IPS-18c (cell line): ENCODE measurements around the gene COX4I1.
"Not testable (repeated sequence)": the region's sequence is repeated elsewhere in the genome, so short reads cannot be mapped to it uniquely, and the experiment has no call there.

ENCODE experiments used
- H3K4me3 ChIP-seq: 2 replicates; pipeline ENCODE4 v1.7.0; 2013; ENCODE audit warnings: low read depth, mild to moderate bottlenecking, low read length, moderate library complexity; ENCODE audit not compliant: insufficient read depth
- H3K9me3 ChIP-seq: one replicate; pipeline ENCODE4 v1.6.1; 2013; ENCODE audit warnings: mild to moderate bottlenecking, low read length, moderate library complexity; ENCODE audit not compliant: control insufficient read depth, insufficient read depth

COX4I1 gene

DNA sequence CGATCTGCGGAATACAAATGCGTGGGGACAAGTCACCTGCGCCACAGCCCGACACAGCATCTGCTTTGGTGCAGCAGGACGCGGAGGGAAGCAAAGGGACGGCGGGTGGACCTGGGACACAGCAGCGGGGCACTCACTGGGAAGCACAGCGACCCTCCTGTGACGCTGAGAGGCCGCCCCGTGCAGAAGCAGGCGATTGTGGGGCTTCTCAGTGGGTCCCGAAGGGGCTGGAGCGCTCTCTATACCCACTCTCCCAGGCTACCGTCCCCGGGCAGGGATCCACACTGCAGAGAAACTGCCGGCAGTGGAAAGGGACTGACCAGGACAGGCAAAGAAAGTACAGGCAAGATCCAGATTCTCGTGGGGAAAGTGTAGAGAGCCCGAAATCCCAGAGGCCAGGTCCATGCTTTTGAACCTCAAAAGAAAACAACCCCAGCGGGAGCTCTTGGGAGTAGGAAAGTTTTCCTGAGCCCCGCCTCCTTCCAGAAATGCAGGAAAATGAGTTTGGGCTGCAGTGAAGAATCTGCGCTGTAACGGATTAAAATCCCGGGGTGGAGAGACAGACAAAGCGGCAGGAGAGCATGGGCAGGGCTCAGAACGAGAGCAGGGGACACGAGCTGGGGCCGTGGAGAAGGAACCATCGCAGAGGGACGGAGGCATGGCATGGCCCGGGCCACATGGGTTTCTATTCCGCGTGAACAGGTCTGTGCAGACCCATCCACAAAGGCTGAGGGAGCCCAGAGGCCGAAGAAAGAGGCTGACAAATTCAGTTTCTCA is 12.7 kb downstream of the COX4I1 start:
- Histone ChIP-seq H3K9me3 (no peaks in the 10 kb centered on the region), H3K4me3 (no peak overlapping the region)

DNA sequence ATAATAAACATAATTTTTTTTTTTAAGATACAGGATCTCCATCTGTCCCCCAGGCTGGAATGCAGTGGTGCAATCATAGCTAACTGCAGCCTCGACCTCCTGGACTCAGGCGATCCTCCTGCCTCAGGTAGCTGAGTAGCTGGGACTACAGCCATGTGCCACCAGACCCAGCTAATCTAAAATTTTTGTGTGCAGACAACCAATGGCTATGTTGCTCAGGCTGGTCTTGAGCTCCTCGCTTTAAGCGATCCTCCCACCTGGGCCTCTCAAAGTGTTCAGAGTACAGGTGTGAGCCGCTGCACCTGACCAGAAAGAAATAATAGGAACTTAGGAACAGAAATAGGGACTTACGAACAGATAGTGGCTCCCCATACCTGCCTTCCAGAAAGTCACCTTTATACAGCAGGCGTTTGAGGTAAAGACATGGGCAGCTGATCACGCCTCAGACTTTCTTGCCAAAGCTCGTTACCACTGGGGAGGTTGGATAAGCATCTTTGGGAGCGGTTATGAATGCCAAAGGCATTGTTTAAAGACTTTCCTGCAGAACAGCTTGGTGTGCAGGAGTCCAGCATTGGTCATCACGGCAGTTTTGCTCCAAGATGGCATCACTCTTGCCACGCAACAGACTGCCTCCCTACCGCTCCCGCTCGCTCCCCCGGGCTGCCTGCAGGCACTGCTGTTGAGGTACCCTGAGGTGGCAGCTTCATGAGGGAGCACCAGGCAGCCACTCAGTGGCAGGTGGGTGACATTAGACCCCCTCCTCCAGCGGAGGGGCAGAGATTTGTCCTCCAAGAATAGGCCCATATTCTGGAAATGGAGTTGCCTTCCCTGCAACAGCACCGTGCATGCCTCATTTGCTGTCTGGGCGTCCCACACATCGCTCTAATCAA is 13.6 kb downstream of the COX4I1 start:
- Histone ChIP-seq H3K9me3 (no peaks in the 10 kb centered on the region), H3K4me3 (no peak overlapping the region)

DNA sequence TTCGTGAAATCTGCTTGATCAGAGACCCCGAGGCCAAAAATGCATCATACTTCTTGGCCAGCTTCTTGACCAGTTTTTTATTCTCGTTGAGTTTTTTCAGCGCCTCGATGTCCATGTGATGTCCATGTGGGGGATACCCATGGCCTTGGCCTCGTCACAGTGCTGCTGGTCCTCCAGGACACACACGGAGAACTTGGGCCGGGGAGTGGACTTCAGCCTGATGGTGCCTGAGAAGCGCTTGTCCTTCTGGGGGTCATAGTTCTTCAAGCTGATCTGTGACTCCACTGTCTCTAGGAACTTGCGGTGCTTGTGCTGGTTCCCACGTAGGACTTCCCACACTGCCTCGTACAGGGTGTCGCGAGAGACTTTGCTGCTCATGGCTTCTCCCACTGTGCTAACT is 16.7 kb downstream of the COX4I1 start:
- H3K4me3 ChIP-seq = no peak overlapping the region
- no peaks in the 10 kb centered on the region for H3K9me3 ChIP-seq

DNA sequence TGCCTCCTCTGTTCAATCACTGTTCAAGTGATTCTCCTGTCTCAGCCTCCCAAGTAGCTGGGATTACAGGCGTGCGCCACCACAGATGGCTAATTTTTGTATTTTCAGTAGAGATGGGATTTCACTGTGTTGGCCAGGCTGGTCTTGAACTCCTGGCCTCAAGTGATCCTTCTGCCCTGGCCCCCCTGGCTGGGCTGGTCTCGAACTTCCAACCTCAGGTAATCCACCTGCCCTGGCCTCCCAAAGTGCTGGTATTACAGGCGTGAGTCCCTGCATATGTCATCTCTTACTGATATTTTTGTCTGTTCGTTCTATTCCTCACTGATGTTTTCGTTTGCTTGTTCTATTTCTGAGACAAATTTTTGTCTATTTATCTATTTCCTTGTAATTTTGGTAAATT is 17.7 kb downstream of the COX4I1 start:
- not testable (repeated sequence) for H3K9me3 ChIP-seq, H3K4me3 ChIP-seq

DNA sequence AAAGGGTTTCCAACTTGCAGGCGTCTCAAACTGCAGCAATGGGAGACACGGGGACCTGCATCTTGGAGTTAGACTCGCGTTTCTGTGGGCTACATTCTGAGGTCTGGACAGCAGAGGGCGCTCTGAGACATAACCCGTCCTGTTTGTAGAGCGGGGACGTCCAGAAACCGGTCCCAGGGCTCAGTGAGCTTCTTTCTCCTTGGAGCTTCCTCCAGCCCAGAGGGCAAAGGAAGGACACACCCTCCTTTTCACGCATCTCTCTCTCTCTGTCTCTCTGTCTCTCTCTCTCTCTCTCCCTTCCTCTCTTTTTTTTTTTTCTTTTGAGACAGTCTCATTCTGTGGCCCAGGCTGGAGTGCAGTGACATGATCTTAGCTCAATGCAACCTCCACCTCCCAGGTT is 19.8 kb downstream of the COX4I1 start:
- H3K9me3 ChIP-seq = no peaks in the 10 kb centered on the region
- no peak overlapping the region for H3K4me3 ChIP-seq

DNA sequence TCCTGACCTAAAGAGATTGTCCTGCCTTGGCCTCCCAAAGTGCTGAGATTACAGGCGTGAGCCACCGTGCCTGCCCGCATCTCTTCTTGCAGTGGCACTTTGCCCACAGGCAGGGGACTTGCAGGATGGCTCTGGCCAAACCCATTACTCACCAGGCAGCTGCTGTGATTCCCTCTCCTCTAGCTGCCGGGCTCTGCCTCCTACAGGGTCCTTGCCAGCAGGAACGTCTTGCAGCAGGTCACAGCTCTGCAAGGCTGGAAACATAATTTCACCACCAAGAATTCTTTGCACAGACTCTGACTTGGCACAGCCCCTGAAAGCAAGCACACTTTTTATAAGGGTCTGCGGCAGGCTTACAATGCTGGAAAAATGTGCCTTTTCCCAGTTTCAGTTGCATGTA is 20.3 kb downstream of the COX4I1 start:
- H3K4me3 ChIP-seq = no peak overlapping the region
- no peaks in the 10 kb centered on the region for H3K9me3 ChIP-seq

DNA sequence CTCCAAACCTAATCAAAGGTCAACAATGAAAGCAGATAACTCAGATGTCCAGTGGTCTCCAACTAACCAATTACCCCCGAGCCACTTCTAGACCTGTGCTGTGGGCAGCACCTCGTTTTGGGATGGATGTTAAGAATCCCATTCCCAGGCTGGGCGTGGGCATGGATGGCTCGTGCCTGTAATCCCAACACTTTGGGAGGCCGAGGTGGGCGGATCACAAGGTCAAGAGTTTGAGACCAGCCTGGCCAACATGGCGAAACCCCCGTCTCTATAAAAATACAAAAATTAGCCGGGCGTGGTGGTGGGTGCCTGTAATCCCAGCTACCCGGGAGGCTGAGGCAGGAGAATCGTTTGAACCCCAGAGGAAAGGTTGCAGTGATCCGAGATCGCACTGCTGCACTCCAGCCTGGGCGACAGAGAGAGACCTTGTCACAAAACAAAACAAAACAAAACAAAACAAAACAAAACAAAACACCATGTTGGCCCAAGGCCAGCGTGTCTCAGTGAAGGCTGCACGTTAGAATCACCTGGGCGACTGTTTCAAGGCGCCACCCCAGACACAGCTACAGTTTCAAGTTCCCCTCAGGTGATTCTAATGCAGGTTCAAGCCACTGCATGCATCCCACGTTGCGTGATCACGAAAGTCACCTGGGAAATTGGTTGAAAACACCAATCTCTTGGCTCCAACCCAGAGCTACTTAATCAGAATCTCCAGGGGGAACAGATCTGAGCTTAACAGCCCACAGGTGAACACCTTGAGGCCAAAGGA is 21.3 kb downstream of the COX4I1 start:
- Histone ChIP-seq H3K4me3 (no peak overlapping the region), H3K9me3 (no peaks in the 10 kb centered on the region)

DNA sequence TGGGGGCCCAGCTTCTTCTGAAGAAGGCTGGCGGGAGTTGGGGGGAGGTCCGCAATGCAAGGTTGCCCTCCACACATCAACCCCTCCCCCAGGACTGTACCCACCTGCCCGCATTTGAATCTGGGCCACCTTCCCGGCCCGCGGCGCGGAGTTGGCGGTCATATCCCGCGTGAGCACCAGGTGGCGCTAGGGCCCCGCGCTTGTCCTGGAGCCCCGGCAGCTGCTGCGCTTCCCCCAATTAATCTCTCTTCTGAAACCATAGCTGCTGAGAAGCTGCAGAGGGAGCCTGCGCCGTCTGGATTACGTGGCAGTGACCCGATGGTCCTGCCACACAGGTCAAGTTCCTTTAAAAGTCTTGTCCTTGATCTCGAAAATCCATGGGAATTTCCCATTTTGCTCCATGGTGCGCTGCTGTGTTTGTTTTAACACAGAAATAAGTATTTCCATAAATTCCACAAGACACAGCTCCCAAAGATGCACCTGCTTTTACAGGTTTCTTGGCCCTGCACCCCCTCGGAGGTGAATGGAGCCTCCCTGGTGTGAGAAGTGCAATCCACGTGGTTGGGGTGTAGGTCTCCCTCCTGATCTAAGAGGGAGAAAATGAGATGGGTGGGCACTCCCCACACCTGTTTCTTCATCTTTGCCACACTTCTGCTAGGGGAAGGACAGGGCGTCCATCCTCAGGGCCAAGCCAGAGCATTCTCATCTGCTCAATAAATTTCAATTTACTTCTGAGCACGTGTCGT is 22.1 kb downstream of the COX4I1 start:
- Histone ChIP-seq H3K4me3 (no peak overlapping the region), H3K9me3 (no peaks in the 10 kb centered on the region)

DNA sequence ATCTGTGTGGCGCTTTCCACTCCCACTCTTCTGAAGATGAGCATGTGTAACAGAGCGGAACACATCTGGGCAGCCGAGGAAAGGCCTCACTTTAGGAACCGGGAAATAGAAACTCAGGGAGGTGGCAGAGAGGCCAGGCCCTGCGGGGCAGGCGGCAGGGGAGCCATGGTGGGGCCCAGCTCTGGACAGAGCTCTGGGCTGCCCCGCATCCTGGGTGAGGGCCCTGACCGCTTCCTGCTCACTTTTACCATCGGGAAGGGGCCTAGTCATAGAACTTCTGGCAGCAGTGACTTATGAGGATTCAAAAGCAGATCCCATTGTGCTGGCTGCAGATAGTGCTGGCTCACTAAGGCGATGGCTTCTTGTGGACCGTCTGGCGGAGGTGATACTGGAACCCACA is 22.6 kb downstream of the COX4I1 start:
- no peaks in the 10 kb centered on the region for H3K9me3 ChIP-seq
- no peak overlapping the region for H3K4me3 ChIP-seq

DNA sequence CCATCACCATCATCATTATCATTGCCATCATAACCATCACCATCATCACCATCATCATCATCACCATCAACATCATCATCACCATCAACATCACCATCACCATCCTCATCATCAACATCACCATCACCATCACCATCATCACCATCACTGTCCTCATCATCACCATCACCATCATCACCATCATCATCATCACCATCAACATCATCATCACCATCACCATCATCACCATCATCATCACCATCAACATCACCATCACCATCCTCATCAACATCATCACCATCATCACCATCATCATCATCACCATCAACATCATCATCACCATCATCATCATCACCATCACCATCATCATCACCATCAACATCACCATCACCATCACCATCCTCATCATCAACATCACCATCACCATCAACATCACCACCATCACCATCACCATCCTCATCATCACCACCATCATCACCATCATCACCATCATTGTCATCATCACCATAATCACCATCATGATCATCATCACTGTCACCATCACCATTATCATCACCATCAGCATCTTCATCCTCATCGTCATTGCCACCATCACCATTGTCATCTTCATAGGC is 23.9 kb downstream of the COX4I1 start:
- Histone ChIP-seq H3K4me3 (no peak overlapping the region), H3K9me3 (no peaks in the 10 kb centered on the region)

DNA sequence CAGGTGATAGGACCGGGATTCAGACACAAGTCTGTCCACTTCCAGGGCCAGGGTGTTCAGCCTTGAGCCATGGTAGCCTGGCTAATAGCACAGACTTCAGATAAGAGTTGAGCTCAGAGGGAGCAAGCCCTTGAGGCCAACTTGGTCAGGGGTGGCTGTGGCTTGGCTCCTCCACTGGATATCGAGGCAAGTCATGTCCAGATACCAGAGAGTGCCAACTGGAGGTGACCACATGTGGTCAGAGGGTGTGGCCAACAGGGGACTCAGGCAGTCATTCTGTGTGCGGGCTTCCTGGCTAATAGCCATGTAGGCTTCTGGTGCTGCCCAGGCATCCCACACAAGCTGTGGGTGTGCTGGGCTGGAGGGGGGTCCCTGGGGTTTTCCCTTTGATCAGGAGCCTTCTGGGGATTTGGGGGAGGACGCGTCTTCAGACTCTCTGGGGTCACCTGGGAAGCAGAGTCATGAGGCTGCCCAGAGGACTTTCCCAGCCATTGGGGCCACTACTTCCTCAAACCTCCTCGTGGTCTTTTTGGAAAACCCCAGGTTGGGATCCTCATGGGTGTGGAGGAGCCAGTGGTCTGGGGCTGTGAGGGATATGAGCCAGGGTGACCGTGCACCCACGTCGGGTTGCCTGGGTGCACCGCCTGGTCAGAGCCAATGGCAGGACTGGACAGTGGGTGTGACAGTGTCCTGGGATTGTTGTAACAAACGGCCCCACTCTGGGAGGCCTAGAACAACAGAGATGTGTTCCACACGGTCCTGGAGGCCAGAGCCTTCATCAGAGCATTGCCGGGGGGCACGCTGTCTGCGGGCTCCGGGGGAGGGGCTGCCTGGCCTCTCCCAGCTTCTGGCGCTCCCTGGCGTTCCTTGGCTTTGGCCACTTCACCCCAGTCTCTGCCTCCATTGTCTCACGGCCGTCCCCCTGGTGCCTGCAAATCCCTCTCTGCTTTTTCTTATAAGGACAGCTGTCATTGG is 25.0 kb downstream of the COX4I1 start:
- H3K9me3 ChIP-seq = no peaks in the 10 kb centered on the region
- no peak overlapping the region for H3K4me3 ChIP-seq

DNA sequence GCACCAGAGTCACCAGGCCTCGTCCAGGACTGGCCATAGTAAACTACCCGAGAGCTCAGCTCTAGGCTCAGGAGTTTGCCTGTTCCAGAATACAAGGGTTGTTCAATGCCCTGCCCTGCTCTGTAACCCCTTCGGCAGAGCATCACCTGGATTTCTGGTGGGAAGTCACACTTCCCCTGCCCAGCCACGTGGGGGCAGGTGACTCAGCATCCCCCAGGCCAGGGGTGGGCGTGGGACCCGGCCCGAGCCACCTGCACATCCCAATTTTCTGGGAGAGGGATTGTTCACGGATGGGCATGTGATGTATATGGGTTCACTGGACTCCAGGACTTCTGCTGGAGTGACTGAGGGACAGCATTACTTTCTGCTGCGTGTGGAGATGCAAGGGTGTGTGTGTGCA is 25.8 kb downstream of the COX4I1 start:
- no peak overlapping the region for H3K4me3 ChIP-seq
- H3K9me3 ChIP-seq = no peaks in the 10 kb centered on the region

DNA sequence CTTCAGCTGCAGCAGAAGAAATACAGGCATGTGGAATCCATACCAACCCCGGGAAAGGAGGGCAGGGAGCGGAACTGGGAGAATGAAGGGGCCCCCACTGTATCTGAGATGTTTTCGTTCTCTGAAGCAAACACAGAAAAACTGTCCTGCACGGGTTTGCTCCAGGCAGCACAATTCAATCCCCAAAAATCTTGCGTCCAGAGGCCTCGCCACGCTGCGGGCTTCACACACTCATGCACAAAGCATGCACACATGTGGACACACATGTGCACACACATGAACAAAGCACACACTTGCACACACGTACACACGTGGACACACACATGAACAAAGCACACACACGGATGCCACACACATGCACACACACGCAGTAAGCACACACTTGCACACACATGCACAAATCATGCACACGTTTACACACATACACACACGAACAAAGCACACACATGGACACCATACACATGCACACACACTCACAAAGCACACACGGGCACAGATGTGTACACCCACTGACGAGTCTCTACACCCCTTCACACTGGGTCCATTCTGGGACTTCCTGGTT is 27.3 kb downstream of the COX4I1 start:
- Histone ChIP-seq H3K4me3 (no peak overlapping the region), H3K9me3 (no peaks in the 10 kb centered on the region)

DNA sequence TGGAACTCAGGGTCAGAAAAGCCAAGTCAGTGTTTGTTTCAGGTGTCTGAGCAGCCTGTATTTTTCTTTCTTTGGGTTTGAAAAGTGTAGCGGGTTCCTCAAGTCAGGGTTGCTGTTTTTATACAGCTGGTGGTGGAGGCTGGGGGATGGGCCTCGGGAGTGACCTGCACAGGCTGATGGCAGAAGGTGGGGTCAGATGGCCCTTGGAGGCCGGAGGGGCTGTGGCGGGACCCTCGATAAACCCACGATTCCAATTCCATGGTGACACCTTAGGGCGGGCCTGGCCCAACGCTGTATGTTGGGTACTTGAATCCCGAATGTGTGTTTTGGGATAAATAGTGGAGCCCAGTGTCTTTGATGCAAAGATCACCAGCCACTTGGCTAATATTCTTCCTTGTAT is 28.7 kb downstream of the COX4I1 start:
- Histone ChIP-seq H3K9me3 (no peaks in the 10 kb centered on the region), H3K4me3 (no peak overlapping the region)

DNA sequence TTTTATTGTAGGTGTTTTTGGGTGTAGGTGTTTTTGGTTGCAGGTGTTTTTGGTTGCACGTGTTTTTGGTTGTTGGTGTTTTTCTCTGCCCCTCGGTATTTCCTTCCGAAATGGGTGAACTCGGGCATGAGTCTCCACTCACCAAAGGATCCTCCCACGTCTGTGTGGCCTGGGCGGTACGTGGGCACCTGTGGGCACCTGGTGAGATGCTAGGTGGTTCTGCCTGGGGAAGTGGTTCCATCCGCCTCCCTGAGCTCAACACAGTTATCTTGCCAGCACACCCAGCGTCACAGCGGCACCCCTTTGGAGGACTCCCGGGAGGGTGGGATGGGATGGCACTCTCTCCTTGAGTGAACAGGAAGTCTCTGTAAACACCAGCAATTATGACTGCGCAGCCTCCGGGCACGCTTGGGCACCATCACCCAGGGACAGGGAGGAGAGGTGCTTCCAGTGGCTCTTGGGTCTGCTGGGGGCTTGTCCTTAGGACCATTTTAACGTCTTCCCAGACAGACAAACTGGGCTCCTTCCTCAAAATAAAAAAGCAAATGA is 29.8 kb downstream of the COX4I1 start:
- H3K9me3 ChIP-seq = no peaks in the 10 kb centered on the region
- no peak overlapping the region for H3K4me3 ChIP-seq
